K562 (cell line): ENCODE results near the gene CCNO. TPM values are rescaled to one million over a fixed set of nuclear protein-coding genes. Genes with fewer than 3 reads are reported as not detected.
A peak's percentile ranks its signal among the peaks of the same experiment; 100 is the strongest.

Experiments
- CSDE1 ChIP-seq, 2 experiments: fragments of 450-650 bp; IDR thresholded peaks; 2 replicates each; pipeline ENCODE4 v1.6.1; 2016; ENCODE audit warnings: mild to moderate bottlenecking in 1 of 2
- CTBP1 ChIP-seq: fragments of 450-650 bp; IDR thresholded peaks from 2 replicates; pipeline ENCODE4 v1.6.1; 2016; ENCODE audit warnings: borderline replicate concordance
- CTCFL ChIP-seq: IDR thresholded peaks from 2 replicates; pipeline ENCODE4 v1.6.1; 2011; ENCODE audit warnings: borderline replicate concordance, low read depth, mild to moderate bottlenecking, moderate library complexity, low read length; ENCODE audit not compliant: insufficient read depth, poor library complexity, severe bottlenecking
- ETS1 ChIP-seq: conservative IDR thresholded peaks from 2 replicates; pipeline ENCODE4 v1.6.1; 2011; ENCODE audit warnings: low read depth, mild to moderate bottlenecking, low read length; ENCODE audit not compliant: control insufficient read depth
- EWSR1 ChIP-seq: fragments of 450-650 bp; IDR thresholded peaks from 2 replicates; pipeline ENCODE4 v1.6.1; 2018; ENCODE audit warnings: borderline replicate concordance, mild to moderate bottlenecking, low read depth, moderate library complexity; ENCODE audit not compliant: partially characterized antibody
- FIP1L1 ChIP-seq: fragments of 200-400 bp; formaldehyde crosslinking; IDR thresholded peaks from 2 replicates; pipeline ENCODE4 v1.6.1; 2018; ENCODE audit warnings: mild to moderate bottlenecking, low read depth, low read length; ENCODE audit not compliant: poor library complexity, severe bottlenecking
- FOXA3 ChIP-seq, 2 experiments: fragments of 450-650 bp in 1 of 2; sonication (generic) in 1 of 2; formaldehyde crosslinking; IDR thresholded peaks in 1 of 2; conservative IDR thresholded peaks in 1 of 2; 2 replicates each; pipeline versions ENCODE4 v1.4.0 to v1.8.0; 2020 to 2022; ENCODE audit warnings: mild to moderate bottlenecking in 2 of 2, missing genetic modification reagents in 1 of 2
- HCFC1 ChIP-seq: IDR thresholded peaks from 2 replicates; pipeline ENCODE4 v1.6.1; 2012; ENCODE audit warnings: low read depth, low read length, improper control_type of control experiment
- L3MBTL2 ChIP-seq: fragments of 450-650 bp; IDR thresholded peaks from 2 replicates; pipeline ENCODE4 v1.6.1; 2016; ENCODE audit warnings: mild to moderate bottlenecking, moderate library complexity
- MAZ ChIP-seq, 2 experiments: fragments of 450-650 bp in 1 of 2; sonication (generic) in 1 of 2; formaldehyde crosslinking; IDR thresholded peaks in 1 of 2; conservative IDR thresholded peaks in 1 of 2; 2 replicates each; pipeline versions ENCODE4 v1.4.0 to v1.5.0; 2020; ENCODE audit warnings: mild to moderate bottlenecking in 1 of 2, missing genetic modification reagents in 1 of 2
- NCOA6 ChIP-seq: fragments of 450-650 bp; IDR thresholded peaks from 2 replicates; pipeline ENCODE4 v1.6.1; 2017; ENCODE audit warnings: mild to moderate bottlenecking
- SUPT5H ChIP-seq: fragments of 450-650 bp; IDR thresholded peaks from 2 replicates; pipeline ENCODE4 v1.6.1; 2016
- USF1 ChIP-seq: sonication (generic); formaldehyde crosslinking; IDR thresholded peaks from 2 replicates; pipeline ENCODE4 v1.9.0; 2022; ENCODE audit warnings: mild to moderate bottlenecking, missing genetic modification reagents
- VEZF1 ChIP-seq: fragments of 200-800 bp; sonication (Bioruptor generic); IDR thresholded peaks from 2 replicates; pipeline ENCODE4 v1.6.1; 2017; ENCODE audit warnings: missing genetic modification characterization, missing compliant biosample characterization
- ZNF445 ChIP-seq: fragments of 250-450 bp; sonication (Bioruptor Pico); IDR thresholded peaks from 2 replicates; pipeline ENCODE4 v1.4.0; 2020; ENCODE audit warnings: low read depth, mild to moderate bottlenecking, moderate library complexity
- polyA plus RNA-seq, 8 experiments: library from polyadenylated mRNA; depleted of rRNA in 4 of 8; stranded (reverse) in 5 of 8; unstranded in 3 of 8; fragments of >200 nt; fragmentation: Nextera tagmentation in 2 of 8; fragmentation: Illumina TruSeq in 1 of 8; extraction: Ambion mirVana in 2 of 8; extraction: Trizol in 1 of 8; gene quantifications; 2 replicates each; pipeline versions ENCODE4 v1.2.1 to v1.2.3, GENCODE V29; 2011 to 2014; ENCODE audit warnings: inconsistent platforms in 1 of 8, missing spikeins in 1 of 8
- total RNA-seq, 7 experiments: library from RNA; depleted of rRNA in 6 of 7; stranded (reverse); fragments of >200 nt in 6 of 7; fragmentation: Illumina TruSeq in 2 of 7; extraction: Trizol in 2 of 7; gene quantifications; 2 replicates each; pipeline versions ENCODE4 v1.2.1 to v1.2.3, GENCODE V29; 2011 to 2021; ENCODE audit warnings: low replicate concordance in 1 of 7
- TF ChIP-seq, protein P1 (sequence below): fragments of 200-800 bp; sonication (Bioruptor generic); IDR thresholded peaks from 2 replicates; pipeline ENCODE4 v1.6.1; 2017; ENCODE audit warnings: missing genetic modification characterization, missing compliant biosample characterization
- TF ChIP-seq, protein P2 (sequence below), 3 experiments: IDR thresholded peaks in 2 of 3; conservative IDR thresholded peaks in 1 of 3; 2 replicates each; pipeline ENCODE4 v1.5.1; 2011 to 2012; ENCODE audit warnings: low read length in 3 of 3, mild to moderate bottlenecking in 3 of 3, control low read depth in 2 of 3, improper control_type of control experiment in 1 of 3, inconsistent platforms in 1 of 3, low read depth in 1 of 3, mixed read lengths in 1 of 3, moderate library complexity in 1 of 3; ENCODE audit not compliant: insufficient read depth in 2 of 3

The CCNO gene
- total and polyA plus RNA-seq, 9 of the 15 experiments (the other 6 are each of a cell fraction or from before 2014, with no cell fraction given): 0.08 to 3.1 (median 0.29) TPM

DNA sequence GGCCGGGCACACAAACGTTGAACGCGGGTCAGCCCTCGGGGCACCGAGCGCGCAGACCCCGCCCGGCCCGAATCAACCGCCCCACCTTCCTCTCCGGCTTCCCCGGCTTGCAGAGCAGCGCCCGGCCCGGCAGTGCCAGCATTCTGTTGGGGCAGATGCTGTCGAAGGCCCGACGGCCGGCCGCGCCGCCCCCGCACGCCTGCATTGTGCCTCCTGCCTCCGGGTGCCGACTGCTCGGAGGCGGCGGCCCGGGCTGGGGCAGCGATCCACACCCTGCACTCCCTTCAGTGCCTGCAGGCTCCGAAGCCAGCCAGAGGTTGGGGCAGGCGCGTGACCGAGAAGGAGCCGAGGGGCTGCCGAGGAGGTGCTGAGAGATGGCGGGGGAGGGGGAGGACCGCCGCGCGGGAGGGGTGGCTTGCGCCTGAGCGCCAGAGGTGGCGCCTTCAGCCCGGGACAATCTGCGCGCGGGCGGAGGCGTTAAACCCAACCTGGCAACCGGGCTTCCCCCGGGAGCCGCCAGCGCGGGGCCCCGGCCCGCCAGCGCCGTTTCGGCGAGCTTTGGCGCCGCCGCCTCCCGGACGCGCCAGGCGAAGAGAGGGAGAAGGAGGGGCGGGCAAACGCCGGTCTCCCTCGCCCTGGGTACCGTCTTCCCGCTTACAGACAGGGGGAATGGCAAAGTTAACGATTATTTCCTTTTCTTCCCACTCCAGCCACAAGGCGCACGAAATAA is 6.3 kb downstream of the CCNO start, which contains the start of gene MCIDAS (continued):
- peak; percentile 99 for TF ChIP-seq CTCFL
- TF ChIP-seq ZNF445: no peak
- TF ChIP-seq HCFC1: peak; percentile 47
- peak; percentile 87 for TF ChIP-seq L3MBTL2
- no peak for TF ChIP-seq CSDE1 (IDR thresholded peaks at IDR 0.05)
- TF ChIP-seq, protein P1, sequence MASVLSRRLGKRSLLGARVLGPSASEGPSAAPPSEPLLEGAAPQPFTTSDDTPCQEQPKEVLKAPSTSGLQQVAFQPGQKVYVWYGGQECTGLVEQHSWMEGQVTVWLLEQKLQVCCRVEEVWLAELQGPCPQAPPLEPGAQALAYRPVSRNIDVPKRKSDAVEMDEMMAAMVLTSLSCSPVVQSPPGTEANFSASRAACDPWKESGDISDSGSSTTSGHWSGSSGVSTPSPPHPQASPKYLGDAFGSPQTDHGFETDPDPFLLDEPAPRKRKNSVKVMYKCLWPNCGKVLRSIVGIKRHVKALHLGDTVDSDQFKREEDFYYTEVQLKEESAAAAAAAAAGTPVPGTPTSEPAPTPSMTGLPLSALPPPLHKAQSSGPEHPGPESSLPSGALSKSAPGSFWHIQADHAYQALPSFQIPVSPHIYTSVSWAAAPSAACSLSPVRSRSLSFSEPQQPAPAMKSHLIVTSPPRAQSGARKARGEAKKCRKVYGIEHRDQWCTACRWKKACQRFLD: no peak
- peak; percentile 97 for TF ChIP-seq NCOA6
- peak; percentile 24 for TF ChIP-seq FIP1L1
- peak; percentile 82 for TF ChIP-seq VEZF1 (CRISPR knock-in tag)
- TF ChIP-seq USF1 (CRISPR knock-in tag): peak; percentile 36; the same call in 1 of the 2 replicates
- TF ChIP-seq SUPT5H: peak; percentile 21; the same call in 1 of the 2 replicates
- TF ChIP-seq CTBP1: peak; percentile 59
- no peak for TF ChIP-seq EWSR1
- TF ChIP-seq, protein P2, sequence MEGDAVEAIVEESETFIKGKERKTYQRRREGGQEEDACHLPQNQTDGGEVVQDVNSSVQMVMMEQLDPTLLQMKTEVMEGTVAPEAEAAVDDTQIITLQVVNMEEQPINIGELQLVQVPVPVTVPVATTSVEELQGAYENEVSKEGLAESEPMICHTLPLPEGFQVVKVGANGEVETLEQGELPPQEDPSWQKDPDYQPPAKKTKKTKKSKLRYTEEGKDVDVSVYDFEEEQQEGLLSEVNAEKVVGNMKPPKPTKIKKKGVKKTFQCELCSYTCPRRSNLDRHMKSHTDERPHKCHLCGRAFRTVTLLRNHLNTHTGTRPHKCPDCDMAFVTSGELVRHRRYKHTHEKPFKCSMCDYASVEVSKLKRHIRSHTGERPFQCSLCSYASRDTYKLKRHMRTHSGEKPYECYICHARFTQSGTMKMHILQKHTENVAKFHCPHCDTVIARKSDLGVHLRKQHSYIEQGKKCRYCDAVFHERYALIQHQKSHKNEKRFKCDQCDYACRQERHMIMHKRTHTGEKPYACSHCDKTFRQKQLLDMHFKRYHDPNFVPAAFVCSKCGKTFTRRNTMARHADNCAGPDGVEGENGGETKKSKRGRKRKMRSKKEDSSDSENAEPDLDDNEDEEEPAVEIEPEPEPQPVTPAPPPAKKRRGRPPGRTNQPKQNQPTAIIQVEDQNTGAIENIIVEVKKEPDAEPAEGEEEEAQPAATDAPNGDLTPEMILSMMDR (IDR thresholded peaks at IDR 0.05 in 2 of 3, conservative IDR thresholded peaks at IDR 0.05 in 1 of 3; ENCODE audit: insufficient read depth in 2 of 3, low read depth in 1 of 3, low read length in 3 of 3): peak in 2 of 3 experiments; percentile 39 to 50; a peak in 4 of 6 replicates
- TF ChIP-seq FOXA3 (CRISPR knock-in tag; conservative IDR thresholded peaks at IDR 0.05 in 1 of 2, IDR thresholded peaks at IDR 0.05 in 1 of 2): peak in 1 of 2 experiments; percentile 51; a peak in 1 of 4 replicates
- TF ChIP-seq MAZ (CRISPR knock-in tag; conservative IDR thresholded peaks at IDR 0.05 in 1 of 2, IDR thresholded peaks at IDR 0.05 in 1 of 2): peak in 1 of 2 experiments; percentile 81
- peak; percentile 72; the same call in 1 of the 2 replicates for TF ChIP-seq ETS1
